BJ (cell line): ENCODE results near the gene FXYD5. TPM values are rescaled to one million over a fixed set of nuclear protein-coding genes. Genes with fewer than 3 reads are reported as not detected.

Experiments used
- CTCF ChIA-PET: fragments of 350-600 bp; formaldehyde crosslinking; extraction: SDS; loops from one replicate; lab custom pipeline; 2021; ENCODE audit warnings: antibody characterized with exemption, inconsistent platforms; lab: Yijun Ruan, JAX
- POLR2A ChIA-PET: fragments of 300-600 bp; sonication (Branson Sonifier 250); formaldehyde crosslinking; extraction: SDS; loops from one replicate; lab custom pipeline; 2021; ENCODE audit warnings: antibody characterized with exemption; lab: Charles Lee
- DNase-seq: peaks from one replicate; pipeline ENCODE4 v3.0.0-alpha.2; 2011; ENCODE audit warnings: low read depth
- H3K27me3 ChIP-seq: 2 replicates; pipeline ENCODE4 v1.6.0; 2011; ENCODE audit warnings: low read length; ENCODE audit not compliant: control insufficient read depth, insufficient read depth
- H3K36me3 ChIP-seq: 2 replicates; pipeline ENCODE4 v1.5.1; 2011; ENCODE audit warnings: low read length; ENCODE audit not compliant: control insufficient read depth, insufficient read depth
- H3K4me3 ChIP-seq: 2 replicates; pipeline ENCODE4 v1.5.1; 2011; ENCODE audit warnings: low read depth, mild to moderate bottlenecking, control low read depth, low read length
- polyA plus RNA-seq: library from polyadenylated mRNA; depleted of rRNA; stranded (reverse); fragments of >200 nt; gene quantifications from 2 replicates; pipeline ENCODE4 v1.2.3, GENCODE V29; 2011
- TF ChIP-seq, protein P1 (sequence below): IDR thresholded peaks from 2 replicates; pipeline ENCODE4 v1.5.1; 2011; ENCODE audit warnings: low read depth, mild to moderate bottlenecking, control low read depth, inconsistent platforms, low read length, moderate library complexity; ENCODE audit not compliant: insufficient read depth

Gene FXYD5
- polyA plus RNA-seq, 1 experiment: 332 TPM

DNA sequence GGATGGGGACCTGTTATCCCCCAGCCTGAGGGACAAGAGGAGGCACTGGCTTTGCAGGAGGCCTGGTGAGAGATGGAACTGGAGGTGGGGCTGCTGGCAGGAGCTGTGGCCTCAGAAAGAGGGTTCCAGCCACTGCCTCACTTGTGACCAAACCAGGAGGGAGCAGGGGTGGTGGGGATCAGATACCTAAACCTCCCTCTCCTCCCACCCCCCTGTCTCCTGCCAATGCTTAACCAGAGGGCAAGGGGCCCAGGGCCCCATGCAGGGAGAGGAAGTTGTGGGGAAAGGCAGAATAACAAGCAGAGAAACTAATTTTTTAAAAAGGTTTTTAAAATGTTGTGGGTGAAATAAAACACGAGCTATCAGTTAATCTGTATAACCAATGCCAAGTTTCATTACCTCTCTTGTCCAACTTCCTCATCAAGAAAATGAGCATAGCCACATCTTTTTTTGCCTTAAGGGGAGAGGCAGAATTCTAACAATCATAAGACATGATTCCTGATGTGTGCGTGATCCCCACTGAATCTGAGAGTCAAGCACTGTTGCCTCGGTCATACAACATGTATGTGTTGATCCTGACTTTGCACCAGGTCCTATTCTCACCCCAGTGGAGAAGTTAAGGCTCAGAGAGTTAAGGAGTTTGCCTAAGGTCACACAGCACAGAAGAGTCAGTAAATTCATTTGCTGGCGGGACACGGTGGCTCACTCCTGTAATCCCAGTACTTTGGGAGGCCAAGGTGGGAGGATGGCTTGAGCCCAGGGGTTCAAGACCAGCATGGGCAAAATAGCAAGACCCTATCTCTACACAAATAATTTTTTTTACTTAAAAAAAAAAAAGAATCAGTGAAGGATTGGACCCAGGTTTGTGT lies 12.9 kb downstream of the FXYD5 start:
- peaks cover 23% of the 10 kb centered on the region for H3K36me3 ChIP-seq
- ChIA-PET CTCF (interaction anchor here (2.3 kb wide), 1 partner anchor 14 kb away, joined by 7 read pairs; no protein-coding TSS in a partner anchor), POLR2A (no interaction called here)
- H3K4me3 ChIP-seq: no peak overlapping the region
- no peak for DNase-seq
- H3K27me3 ChIP-seq: no peaks in the 10 kb centered on the region
- TF ChIP-seq, protein P1, sequence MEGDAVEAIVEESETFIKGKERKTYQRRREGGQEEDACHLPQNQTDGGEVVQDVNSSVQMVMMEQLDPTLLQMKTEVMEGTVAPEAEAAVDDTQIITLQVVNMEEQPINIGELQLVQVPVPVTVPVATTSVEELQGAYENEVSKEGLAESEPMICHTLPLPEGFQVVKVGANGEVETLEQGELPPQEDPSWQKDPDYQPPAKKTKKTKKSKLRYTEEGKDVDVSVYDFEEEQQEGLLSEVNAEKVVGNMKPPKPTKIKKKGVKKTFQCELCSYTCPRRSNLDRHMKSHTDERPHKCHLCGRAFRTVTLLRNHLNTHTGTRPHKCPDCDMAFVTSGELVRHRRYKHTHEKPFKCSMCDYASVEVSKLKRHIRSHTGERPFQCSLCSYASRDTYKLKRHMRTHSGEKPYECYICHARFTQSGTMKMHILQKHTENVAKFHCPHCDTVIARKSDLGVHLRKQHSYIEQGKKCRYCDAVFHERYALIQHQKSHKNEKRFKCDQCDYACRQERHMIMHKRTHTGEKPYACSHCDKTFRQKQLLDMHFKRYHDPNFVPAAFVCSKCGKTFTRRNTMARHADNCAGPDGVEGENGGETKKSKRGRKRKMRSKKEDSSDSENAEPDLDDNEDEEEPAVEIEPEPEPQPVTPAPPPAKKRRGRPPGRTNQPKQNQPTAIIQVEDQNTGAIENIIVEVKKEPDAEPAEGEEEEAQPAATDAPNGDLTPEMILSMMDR: no peak

DNA sequence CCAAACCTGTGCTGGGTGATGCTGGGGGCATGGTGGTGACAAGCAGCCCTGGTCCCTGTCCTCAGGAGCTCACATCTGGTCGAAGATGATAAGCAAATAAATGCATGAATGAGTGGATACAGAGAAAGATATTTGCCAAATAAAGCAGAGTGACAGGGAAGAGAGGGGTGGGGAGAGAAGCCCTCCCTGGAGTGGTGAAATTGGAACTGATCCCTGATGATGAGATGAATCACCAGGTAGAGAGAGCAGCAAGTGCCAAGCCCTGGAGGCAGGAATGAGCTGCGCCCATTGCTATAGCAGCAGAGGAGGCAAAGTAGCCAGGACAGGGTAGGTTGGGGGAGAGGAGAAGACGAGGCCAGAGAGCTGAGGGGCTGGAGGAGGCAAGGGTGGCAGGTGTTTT lies 13.7 kb downstream of the FXYD5 start:
- TF ChIP-seq, protein P1: peak; percentile 20; the same call in 1 of the 2 replicates
- peaks cover 23% of the 10 kb centered on the region for H3K36me3 ChIP-seq
- POLR2A ChIA-PET: no interaction called here
- no peak for DNase-seq
- no peaks in the 10 kb centered on the region for H3K27me3 ChIP-seq
- CTCF ChIA-PET: interaction anchor here (2.3 kb wide), 1 partner anchor 15 kb away, joined by 7 read pairs; no protein-coding TSS in a partner anchor
- H3K4me3 ChIP-seq: no peak overlapping the region

DNA sequence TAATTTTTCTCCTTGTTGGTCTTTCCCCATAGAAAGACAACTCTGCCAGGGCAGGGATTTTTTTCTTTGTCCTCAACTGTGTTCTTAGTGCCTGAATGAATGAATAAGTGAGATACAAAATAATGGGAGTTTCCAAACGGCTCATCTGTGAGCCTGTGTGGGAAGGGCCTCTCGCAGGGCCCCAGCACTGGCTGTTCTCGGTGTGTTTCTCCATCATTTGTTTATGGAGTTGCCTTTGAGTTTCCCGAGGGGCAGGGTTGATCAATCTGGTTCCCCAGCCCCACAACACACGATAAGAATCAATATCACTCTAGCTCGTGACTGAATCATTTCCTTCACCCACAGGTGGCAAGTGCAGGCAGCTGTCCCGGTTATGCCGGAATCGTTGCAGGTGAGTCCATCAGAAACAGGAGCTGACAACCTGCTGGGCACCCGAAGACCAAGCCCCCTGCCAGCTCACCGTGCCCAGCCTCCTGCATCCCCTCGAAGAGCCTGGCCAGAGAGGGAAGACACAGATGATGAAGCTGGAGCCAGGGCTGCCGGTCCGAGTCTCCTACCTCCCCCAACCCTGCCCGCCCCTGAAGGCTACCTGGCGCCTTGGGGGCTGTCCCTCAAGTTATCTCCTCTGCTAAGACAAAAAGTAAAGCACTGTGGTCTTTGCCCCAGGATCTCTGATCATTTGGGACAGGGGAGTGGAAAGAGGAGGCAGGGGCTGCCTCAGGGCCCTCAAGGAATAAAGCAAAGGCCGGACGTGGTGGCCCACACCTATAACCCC lies 14.9 kb downstream of the FXYD5 start:
- no peak for DNase-seq
- Histone ChIP-seq H3K27me3 (no peaks in the 10 kb centered on the region), H3K36me3 (peaks cover 16% of the 10 kb centered on the region), H3K4me3 (no peak overlapping the region)
- TF ChIP-seq, protein P1: no peak
- CTCF ChIA-PET: interaction anchor here (1.5 to 2.3 kb wide), 2 partner anchors 16 to 54 kb away, joined by 3 to 7 read pairs; no protein-coding TSS in a partner anchor
- POLR2A ChIA-PET: no interaction called here

DNA sequence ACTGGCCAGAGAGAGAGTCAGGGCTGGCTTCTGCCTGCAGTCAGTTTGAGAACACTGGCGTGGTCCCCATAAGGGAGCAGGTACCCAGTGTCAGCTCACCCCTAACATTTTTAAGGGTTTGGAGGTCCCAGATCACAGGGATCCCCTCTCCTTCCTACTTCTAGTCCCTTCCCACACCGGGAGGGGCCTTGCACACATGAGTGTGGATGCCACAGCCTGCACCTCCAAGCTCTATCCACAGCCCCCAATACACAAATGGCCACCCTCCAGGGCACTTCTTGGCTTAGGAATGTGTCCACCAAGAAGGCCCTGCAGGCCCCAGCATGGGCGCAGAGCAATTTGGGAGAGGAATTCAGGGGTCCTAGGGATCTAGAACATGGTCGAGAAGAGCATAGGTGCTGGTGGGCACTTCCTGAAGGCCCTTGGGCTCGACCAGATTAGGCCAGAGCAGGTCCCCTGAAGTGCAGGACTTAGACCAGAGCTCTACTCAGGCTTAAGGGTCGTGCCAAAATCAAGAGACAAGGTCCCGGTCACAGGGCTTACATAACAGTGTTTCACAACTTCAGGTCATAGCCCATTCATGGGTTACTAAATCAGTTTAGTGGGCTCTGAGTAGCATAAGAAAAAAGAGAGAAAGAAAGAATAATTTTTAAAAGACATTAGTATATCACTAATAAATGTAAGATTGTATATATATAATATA lies 16.0 kb downstream of the FXYD5 start:
- ChIA-PET CTCF (interaction anchor here (1.5 kb wide), 1 partner anchor 55 kb away, joined by 3 read pairs; no protein-coding TSS in a partner anchor), POLR2A (no interaction called here)
- no peak for DNase-seq
- TF ChIP-seq, protein P1: no peak
- Histone ChIP-seq H3K36me3 (peaks cover 15% of the 10 kb centered on the region), H3K27me3 (no peaks in the 10 kb centered on the region), H3K4me3 (no peak overlapping the region)
